ENCODE measurements around the gene SRCIN1.
"Not testable (repeated sequence)": the region's sequence is repeated elsewhere in the genome, so short reads cannot be mapped to it uniquely, and the experiment has no call there.

SRCIN1 gene

GRCh38 chr17:38605841-38606645 lies at the start of gene SRCIN1:
TSS of gene SRCIN1 (minus strand) at chr17:38605952. CDS start at chr17:38605705, 247 bp downstream.
- peak in 2 of 3 donors; percentile 56 to 74 for DNase-seq

- peak in 2 of 3 donors; percentile 48 to 53 for DNase-seq
Measured at GRCh38 chr17:38654411-38655398, 49.0 kb upstream of the SRCIN1 start.

- no peak for DNase-seq
Measured at GRCh38 chr17:38653679-38654078, 47.9 kb upstream of the SRCIN1 start.

GRCh38 chr17:38653230-38653629 lies 47.5 kb upstream of the SRCIN1 start:
- no peak for DNase-seq

GRCh38 chr17:38650653-38651173 lies 45.0 kb upstream of the SRCIN1 start:
- DNase-seq = not testable (repeated sequence)

- peak in 1 of 3 donors; percentile 33 for DNase-seq
Measured at GRCh38 chr17:38637951-38638350, 32.2 kb upstream of the SRCIN1 start.

GRCh38 chr17:38636054-38636453 lies 30.3 kb upstream of the SRCIN1 start:
- DNase-seq = no peak

- DNase-seq = no peak
Measured at GRCh38 chr17:38632334-38632733, 26.6 kb upstream of the SRCIN1 start.

GRCh38 chr17:38628441-38628840 lies 22.7 kb upstream of the SRCIN1 start:
- DNase-seq = peak; percentile 24 to 41 (median 34)

- DNase-seq = no peak
Measured at GRCh38 chr17:38627957-38628356, 22.2 kb upstream of the SRCIN1 start.

- DNase-seq = not testable (repeated sequence)
Measured at GRCh38 chr17:38626606-38627226, 21.0 kb upstream of the SRCIN1 start.

- DNase-seq = no peak
Measured at GRCh38 chr17:38625482-38625881, 19.7 kb upstream of the SRCIN1 start.

GRCh38 chr17:38624782-38625355 lies 19.1 kb upstream of the SRCIN1 start:
- peak in 1 of 3 donors; percentile 24 for DNase-seq

- no peak for DNase-seq
Measured at GRCh38 chr17:38621538-38621937, 15.8 kb upstream of the SRCIN1 start.

- DNase-seq = peak in 1 of 3 donors; percentile 14
Measured at GRCh38 chr17:38620551-38621277, 15.0 kb upstream of the SRCIN1 start.

GRCh38 chr17:38619937-38620550 lies 14.3 kb upstream of the SRCIN1 start:
- peak in 1 of 3 donors; percentile 17 for DNase-seq

- no peak for DNase-seq
Measured at GRCh38 chr17:38619451-38619795, 13.7 kb upstream of the SRCIN1 start.

GRCh38 chr17:38617967-38618760 lies 12.4 kb upstream of the SRCIN1 start:
- DNase-seq = no peak

GRCh38 chr17:38617074-38617860 lies 11.5 kb upstream of the SRCIN1 start:
- DNase-seq = no peak

- no peak for DNase-seq
Measured at GRCh38 chr17:38616361-38616760, 10.6 kb upstream of the SRCIN1 start.
